ENCODE results near the gene AFAP1L1.

Gene AFAP1L1

DNA sequence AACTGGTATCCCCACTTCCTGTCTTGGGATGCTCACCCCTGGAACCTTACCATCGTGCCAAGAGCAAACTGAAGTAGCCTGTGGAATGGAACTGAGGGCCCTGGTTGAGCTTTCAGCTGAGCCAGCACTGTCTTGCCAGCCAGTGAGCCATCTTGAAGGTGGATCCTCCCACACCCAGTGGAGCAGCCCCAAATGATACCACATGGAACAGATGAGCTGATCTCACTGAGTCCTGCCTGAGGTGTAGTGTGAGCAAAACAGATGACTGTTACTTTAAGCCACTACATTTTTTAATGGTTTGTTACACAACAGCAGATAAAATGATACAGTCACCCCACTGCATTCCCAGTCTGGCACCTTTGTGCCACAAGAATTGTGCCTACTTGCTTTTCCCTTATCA lies 84.0 kb downstream of the AFAP1L1 start:
- no peak for DNase-seq

DNA sequence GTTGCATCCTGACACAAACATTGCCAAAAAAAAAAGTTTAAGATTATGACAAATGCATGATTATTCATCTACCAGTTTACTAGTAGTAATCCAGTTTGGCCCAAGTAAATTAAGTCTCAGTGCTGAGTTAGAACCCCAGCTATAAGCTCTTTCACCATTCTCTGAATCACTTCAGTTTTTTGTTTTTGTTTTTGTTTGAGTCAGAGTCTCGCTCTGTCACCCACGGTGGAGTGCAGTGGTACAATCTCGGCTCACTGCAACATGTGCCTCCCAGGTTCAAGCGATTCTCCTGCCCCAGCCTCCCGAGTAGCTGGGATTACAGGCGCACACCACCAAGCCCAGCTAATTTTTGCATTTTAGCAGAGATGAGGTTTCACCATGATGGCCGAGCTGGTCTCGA lies 84.7 kb downstream of the AFAP1L1 start:
- no peak for DNase-seq

DNA sequence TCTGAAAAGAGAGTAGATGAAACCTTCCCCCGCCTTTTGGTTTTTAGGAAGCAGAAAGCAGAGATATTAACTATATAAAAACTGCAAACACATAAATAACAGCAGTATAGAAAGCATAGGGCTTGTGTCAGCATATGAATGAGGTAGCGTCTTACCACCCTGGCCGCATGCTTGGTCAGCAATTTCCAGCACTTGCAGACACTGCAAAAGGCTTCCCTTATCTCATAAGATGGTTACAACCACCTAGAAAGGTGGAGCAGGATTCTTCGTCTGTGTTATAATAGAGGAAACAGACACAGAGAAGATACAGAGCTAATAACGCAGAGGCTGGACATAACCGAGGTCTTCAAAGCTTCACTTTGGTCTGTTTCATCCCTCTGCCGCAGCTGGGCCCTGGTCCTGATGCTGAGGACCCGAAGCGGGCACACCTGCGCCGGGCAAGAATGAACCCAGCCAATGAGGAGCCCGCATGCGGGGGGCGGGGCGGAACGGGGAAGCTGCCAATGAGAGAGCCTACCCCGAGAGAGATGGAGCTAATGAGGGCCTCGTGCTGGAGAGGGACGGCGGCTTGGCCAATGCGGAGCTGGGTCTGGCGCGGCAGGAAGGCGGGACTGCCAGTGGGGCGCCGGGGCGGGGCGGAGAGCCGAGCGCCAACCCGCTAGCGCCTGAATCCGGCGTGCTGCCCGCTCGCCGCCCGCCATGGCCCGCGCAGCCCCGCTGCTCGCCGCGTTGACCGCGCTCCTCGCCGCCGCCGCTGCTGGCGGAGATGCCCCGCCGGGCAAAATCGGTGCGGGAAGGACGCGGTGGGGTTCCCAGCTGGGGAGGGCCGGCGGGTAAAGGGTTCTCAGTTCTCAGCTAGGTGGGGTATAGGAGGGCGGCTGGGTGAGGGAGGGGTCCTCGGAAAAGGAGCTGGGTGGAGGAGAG lies 86.0 kb downstream of the AFAP1L1 start, which contains the start of gene PCYOX1L:
PCYOX1L (plus strand) TSS at position 677 of the 924 bp plus-strand sequence; CDS start at position 700, 23 bp downstream.
- DNase-seq = peak; percentile 63

DNA sequence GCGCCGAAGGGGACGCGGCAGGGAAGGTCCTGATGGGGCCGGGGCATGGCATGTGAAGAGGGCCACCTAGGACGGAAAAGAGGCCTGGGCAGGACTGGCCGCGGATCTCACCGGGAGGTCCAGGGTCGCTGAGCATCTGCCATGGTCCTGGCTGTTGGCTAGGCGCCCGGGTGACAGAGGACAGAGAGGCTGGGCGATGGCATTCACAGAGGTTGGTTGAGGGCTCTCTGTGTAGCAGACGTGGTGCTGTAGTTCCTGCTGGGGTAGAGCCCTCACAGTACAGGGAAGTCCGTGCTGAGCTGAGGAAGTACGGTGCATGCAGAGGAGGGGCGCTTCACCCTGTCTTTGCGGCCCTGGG lies 86.6 kb downstream of the AFAP1L1 start:
- no peak for DNase-seq

DNA sequence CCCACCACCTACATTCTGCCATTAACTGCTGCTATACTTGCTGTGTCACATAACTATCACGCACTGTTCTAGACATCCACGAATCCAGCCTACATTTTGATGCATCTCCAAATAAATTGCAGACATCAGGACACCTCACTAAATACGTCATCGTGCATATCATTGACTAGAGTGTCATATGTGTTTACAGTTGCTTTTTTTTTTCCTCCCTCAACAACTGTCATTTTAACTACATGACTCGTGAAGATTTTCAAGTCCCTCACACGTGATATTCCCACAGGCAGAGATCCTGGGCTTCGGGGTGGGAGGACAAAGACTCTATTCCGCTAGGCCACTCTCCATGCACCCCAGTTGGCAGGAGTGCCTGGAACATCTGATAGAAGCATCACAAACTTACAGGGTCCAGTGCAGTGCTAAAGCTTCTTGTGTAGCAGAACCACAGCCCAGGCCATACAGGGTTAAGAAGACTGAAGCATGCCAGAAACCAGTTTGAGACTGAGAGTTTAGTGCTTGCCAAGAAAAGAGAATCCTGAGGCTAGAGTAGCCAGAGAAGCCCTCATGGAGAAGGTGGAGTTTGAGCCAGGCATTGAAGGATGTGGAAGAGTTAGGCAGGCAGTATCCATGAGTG lies 87.3 kb downstream of the AFAP1L1 start:
- DNase-seq = no peak

DNA sequence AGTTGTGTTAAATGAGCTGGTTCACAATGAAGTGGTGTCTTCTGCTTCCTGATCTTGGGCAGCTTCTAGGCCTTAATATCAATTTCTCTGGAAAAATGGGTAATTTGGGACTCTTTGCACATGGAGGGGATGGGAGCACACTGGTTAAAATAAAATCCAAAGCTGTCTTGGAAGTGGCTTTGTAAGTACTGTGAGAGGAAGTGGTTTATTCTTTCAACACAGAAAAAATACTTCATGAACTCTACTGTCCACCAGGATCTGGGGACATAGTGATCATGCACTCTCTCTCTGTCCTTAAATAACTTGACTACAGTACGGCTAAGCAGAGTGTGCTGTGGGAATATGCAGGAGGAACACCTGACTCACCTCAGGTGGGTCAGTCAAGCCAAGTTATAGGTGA lies 88.6 kb downstream of the AFAP1L1 start:
- DNase-seq = no peak

DNA sequence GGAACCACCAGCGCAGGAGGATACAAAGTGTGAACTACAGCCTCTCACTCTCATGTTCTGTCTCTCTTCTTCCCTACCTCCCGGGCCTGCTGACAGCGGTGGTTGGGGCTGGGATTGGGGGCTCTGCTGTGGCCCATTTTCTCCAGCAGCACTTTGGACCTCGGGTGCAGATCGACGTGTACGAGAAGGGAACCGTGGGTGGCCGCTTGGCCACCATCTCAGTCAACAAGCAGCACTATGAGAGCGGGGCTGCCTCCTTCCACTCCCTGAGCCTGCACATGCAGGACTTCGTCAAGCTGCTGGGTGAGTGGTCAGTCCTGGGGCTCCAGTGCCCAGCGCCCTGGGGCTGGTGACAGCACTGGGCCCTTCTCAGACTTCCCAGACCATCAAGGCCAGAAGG lies 90.9 kb downstream of the AFAP1L1 start:
- DNase-seq = no peak

DNA sequence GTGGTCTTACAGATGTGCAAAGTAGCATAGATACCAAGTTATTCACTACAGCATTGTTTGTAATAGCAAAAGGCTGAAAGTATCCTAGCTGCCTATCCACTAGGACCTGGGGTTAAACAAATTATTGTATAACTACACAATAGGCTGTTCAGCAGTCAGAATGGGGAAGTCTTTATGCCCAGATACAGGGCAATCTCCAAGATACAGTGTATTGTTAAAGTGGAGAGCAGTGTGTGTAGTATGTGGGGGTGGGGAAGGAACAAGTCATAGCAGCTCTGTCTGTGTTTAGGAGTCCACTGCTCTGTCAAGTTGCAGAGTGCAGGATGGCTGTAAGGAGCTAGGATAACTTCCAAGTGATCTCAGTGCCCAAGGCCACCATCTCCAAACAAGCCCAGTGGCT lies 91.7 kb downstream of the AFAP1L1 start:
- DNase-seq = no peak

DNA sequence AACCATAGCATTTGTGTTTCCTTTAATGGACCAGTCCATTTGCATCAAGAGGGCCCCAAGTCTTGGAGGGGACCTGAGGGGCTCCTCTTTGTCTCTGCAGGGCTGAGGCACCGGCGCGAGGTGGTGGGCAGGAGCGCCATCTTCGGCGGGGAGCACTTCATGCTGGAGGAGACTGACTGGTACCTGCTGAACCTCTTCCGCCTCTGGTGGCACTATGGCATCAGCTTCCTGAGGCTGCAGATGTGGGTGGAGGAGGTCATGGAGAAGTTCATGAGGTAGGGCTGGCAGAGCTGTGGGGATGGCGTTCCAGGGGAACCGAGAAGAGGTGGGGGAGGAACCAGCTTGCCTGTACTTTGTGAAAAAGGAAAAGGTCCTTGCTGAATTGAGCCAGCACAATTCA lies 92.3 kb downstream of the AFAP1L1 start:
- DNase-seq = no peak

DNA sequence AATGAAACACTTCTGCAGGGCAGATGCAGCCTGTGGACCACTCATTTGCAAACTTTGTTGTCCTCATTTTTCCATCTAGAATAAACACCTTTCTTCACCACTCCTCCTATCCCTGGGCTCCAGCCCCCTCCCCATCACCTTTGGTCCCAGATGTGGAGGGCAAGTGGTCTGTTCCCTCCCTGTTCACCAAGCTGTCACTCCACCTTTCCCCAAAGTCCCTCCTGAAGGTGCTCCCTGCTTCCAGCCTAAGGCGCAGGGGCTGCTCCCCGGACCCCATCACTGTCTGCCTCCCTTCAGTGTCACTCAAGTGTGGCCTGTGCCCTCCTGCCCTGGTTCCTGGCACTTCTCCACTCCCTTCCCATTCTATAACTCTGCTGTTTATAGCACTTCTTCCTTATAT lies 93.1 kb downstream of the AFAP1L1 start:
- no peak for DNase-seq

DNA sequence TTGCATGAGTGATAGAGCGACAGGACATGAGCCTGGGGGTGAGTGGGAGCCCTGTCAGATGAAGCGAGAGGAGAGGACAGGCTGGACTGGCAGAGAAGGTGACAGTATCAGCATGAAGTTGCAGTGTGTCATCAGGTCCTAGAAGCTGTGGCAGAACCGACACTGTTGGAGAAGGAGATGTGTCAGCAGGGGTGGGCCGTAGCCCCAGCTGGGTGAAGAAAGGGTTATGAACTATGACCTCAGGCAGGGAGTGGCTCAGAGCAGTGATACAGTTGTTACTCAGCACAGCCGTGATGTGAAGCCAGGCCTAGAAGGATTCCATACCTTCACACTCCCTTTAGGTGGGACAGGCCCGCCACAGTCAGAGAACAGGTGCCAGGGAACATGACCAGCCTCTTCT lies 93.8 kb downstream of the AFAP1L1 start:
- no peak for DNase-seq

DNA sequence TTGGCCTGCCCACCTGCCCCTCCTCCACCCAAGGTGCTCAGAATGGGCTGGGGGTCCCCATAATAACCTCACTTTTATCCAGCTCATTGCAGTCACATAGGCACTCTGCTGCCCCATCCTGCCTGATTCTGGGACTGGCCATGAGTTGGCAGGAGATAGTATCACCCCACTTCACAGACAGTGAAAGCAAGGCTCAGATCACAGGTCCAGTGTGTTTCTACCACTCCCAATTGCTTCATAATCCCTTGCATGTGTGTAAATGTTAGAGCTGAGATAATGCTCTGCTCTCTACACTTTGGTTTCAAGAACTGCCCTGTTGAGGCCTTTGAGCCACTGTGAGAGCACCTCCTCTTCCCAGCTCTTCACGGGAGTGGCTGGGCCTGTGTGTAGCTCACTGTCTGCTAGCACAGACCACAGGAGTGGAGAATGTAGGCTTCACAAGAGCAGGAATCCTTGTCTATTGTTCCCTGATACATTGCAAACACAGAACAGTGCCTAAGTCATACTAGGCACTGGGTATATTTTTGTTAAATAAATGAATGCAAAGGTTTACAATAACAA lies 94.6 kb downstream of the AFAP1L1 start:
- no peak for DNase-seq

DNA sequence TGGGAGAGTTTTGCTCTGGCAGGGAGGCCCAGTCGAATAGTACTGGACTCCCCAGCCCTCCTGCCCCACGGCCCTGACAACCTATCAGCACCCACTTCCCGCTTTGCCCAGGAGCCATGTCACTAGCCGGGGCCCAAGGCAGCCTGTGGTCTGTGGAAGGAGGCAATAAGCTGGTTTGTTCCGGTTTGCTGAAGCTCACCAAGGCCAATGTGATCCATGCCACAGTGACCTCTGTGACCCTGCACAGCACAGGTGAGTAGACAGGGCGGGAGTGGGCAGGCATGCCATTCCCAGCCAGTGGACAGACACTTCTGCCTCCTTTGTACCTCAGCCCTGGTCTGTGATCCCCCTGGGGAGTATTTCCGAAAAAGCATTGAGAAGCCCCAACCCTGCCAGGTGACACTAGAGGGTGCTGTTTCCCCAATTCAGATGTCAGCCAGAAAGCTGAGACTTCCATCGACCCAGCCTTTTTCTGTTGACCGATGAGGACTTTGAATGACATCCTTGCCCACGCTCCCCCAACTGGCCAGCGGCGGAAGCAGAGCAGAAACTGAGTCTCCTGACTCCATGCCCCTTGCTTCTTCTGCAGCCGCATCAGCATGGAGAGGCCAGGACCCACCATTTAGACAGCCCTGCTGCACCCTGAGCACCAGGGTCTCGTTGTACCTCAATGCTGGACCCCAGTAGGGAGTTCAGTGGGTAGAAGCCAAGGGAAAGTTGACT lies 95.8 kb downstream of the AFAP1L1 start:
- no peak for DNase-seq

DNA sequence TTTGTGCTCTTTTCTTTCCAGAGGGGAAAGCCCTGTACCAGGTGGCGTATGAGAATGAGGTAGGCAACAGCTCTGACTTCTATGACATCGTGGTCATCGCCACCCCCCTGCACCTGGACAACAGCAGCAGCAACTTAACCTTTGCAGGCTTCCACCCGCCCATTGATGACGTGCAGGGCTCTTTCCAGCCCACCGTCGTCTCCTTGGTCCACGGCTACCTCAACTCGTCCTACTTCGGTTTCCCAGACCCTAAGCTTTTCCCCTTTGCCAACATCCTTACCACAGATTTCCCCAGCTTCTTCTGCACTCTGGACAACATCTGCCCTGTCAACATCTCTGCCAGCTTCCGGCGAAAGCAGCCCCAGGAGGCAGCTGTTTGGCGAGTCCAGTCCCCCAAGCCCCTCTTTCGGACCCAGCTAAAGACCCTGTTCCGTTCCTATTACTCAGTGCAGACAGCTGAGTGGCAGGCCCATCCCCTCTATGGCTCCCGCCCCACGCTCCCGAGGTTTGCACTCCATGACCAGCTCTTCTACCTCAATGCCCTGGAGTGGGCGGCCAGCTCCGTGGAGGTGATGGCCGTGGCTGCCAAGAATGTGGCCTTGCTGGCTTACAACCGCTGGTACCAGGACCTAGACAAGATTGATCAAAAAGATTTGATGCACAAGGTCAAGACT lies 96.5 kb downstream of the AFAP1L1 start:
- DNase-seq = no peak

DNA sequence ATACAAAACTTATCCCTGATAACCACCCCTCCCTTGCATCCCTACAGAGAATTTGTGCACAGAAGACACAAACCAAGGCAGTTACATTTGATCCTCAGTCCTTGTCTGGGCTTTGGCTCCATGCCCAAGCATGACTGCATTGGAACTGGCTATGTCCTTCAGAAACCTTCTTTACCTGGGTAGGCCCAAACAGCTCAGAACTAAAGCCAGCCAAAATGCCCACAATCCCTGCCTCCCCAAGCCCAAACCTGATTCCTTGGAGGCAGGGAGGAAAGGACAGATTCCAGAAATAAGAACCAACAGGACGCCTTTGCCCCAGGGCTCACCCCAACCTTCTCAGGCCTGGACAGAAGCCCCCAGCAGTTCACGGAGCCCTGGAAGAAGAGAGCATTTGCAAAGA lies 99.2 kb downstream of the AFAP1L1 start:
- no peak for DNase-seq

DNA sequence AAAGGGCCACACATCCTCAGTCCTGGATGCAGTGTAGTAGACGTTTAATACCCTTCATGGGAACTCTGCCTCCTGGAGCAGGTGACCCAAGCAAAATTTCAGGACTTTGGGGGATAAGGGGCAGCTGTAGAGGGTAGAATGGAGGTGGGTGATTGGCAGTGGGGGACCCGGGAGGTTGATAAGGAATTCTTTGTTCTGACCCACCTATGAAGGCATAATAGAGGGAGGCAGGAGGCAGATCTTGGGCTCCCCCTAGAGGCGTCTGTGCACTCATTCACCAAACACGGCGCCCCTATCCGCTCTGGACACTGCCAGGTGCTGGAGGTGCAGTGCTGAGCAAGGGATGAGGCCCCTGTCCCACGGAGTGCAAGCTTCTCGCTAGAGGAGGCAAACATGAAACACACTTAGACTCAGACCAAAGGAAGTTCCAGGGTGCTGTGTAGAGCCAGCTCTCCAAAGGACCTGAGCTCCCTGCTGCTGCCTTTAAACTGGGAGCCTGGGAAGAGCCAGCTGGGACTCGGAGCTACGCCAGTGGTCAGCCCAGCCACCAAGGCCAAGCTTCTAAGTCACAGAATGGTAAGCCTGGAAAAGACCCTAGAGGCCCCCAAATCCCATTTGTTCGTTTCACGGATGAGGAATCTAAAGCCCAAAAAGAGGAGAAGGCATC lies 99.8 kb downstream of the AFAP1L1 start:
- peak; percentile 42 for DNase-seq

DNA sequence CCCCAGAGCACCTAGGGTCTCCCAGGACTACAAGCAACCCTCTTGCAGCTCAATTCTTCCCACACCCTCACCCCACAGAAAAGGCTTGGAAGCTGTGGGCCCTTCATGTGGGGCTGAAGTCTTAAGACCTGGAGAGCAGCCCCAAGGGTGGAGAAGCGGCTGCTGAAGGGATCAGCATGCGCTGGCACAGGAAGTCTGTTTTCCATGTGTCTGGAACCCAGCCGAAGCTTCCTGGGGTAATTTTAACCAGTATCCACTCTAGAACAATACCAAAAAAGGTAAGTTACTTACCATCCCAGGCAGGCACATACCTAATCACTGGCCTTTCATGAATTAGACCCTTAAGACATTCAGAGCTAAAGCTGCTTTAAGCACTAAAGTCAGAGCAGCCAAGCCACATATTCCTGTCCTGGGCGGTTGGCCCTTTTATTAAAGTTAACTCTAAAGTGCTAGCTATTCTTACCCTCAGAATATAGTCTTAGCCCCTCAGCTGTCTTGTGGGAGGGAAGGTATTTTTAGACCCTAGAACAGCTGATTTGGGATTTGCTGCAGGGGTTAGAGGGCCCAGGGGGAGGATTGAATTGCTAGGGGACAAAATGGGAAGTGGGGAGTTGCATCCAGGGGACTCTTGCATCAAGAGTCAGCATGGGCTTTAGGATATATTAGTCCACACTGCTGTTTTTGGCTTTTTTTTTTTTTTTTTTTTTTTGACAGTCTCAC lies 100.6 kb downstream of the AFAP1L1 start:
- DNase-seq = no peak

DNA sequence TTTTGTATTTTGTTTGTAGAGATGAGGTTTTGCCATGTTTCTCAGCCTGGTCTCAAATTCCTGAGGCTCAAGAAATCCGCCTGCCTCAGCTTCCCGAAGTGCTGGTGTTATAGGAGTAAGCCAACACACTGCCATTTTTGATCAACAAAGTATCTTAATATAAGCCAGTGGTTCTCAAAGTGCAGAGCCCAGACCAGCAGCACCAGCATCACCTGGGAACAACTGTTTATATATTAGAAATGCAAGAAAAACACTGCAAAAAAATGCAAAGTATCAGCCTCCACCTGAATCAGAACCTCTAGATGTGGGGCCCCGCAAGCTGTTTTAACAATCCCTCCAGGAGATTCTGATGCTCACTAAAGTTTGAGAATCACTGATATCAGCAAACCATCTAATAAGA lies 101.3 kb downstream of the AFAP1L1 start:
- no peak for DNase-seq

DNA sequence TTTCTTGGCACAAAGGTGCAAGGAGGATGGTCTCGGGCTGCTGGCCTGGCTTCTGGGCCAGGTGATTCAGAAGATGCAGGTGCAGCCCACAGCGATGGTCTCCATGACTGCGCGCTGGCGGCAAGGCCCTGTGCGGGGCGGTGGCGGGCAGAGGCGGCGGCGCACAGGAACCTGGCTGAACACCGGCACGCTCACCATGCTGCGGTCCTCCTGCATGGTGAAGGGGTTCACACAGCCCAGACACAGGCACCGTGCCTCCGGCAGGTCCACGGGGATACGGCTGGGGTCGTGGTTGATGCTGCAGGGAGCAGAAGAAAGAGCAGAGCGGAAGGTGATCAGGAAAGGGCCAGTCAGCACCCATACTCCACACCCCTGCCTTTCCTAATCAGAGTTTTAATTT lies 102.6 kb downstream of the AFAP1L1 start:
- no peak for DNase-seq

DNA sequence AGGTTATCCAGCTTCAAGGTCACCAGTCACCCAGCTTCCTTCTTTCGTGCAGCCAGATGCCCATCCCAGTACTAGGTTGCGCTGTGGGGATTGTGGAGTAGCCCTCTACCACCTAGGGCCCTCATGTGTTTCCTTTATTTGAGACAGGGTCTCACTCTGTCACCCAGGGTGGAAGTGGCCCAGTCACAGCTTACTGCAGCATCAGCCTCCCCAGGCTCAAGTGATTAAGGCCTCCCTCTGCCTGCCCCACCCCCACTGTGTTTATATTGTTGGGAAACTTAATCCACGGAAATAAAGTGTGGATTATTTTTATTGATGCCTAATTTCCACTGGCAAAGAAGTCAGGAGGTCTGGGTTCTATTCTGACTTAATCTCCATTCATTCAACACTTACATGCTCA lies 103.1 kb downstream of the AFAP1L1 start:
- no peak for DNase-seq

DNA sequence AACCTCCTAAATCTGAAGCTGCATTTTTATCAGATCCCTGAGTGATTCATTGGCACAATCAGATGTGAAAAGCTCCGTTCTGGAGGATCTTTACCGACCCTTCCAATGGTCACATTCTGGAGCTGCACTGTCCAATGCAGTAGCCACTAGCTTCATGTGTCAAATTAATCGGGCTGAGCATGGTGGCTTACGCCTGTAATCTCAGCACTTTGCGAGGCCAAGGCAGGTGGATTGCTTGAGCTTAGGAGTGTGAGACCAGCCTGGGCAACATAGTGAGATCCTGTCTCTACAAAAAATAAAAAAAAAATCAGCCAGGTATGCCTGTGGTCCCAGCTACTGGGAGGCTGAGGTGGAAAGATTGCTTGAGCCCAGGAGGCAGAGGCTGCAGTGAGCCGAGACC lies 103.8 kb downstream of the AFAP1L1 start:
- no peak for DNase-seq

DNA sequence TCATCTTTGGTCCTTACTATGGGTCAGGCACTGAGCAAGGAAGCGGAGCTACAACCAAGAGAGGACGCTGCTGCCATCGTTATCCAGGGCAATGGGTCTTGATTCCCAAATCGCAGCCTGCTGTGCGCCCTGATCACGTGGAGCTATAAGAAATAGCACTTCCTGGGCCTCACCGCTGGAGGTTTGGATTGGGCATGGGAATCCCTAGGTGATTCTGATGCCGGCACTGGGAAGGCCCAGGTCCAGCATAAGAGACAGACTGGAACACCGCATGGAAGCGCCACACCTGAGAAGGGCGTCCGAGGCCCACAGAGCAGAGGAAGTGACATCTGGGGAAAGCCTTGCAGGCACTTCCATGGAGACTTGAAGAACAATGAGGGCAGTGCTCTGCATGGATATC lies 104.4 kb downstream of the AFAP1L1 start:
- DNase-seq = no peak
